AG04450 (cell line): ENCODE results near the gene PRKG2. TPM values are rescaled to one million over a fixed set of nuclear protein-coding genes. Genes with fewer than 3 reads are reported as not detected.
A peak's percentile ranks its signal among the peaks of the same experiment; 100 is the strongest.

ENCODE experiments used
- CTCF ChIA-PET: fragments of 300-600, 350-600 bp; formaldehyde crosslinking; extraction: SDS; loops from one replicate; lab custom pipeline; 2022; ENCODE audit warnings: antibody characterized with exemption, inconsistent platforms; lab: Charles Lee
- POLR2A ChIA-PET: fragments of 350-600 bp; formaldehyde crosslinking; extraction: SDS; loops from one replicate; lab custom pipeline; 2021; ENCODE audit warnings: antibody characterized with exemption, inconsistent platforms; lab: Yijun Ruan, JAX
- DNase-seq: peaks from one replicate; pipeline ENCODE4 v3.0.0-alpha.2; 2011; ENCODE audit warnings: low read depth, low spot score
- H3K27ac ChIP-seq: one replicate; pipeline ENCODE4 v1.5.1; 2012; ENCODE audit warnings: low read depth, low read length, control low read depth
- H3K27me3 ChIP-seq: one replicate; pipeline ENCODE4 v1.6.0; 2012; ENCODE audit warnings: low read length; ENCODE audit not compliant: control insufficient read depth, insufficient read depth
- H3K4me3 ChIP-seq: 2 replicates; pipeline ENCODE4 v1.5.1; 2011; ENCODE audit warnings: mild to moderate bottlenecking, low read depth, low read length, control low read depth
- H3K9me3 ChIP-seq: 2 replicates; pipeline ENCODE4 v1.5.1; 2012; ENCODE audit warnings: low read length; ENCODE audit not compliant: control insufficient read depth, insufficient read depth
- CTCF ChIP-seq: IDR thresholded peaks from 2 replicates; pipeline ENCODE4 v1.5.1; 2011; ENCODE audit warnings: low read depth, low read length, control low read depth, inconsistent platforms
- polyA plus RNA-seq: library from polyadenylated mRNA; depleted of rRNA; stranded (reverse); fragments of >200 nt; gene quantifications from 2 replicates; pipeline ENCODE4 v1.2.3, GENCODE V29; 2011

The PRKG2 gene
- polyA plus RNA-seq, 1 experiment, result 1.6 TPM

GRCh38 chr4:81052119-81053068 lies 162.6 kb downstream of the PRKG2 start:
- ChIA-PET CTCF (interaction anchor here (0.6 to 5.4 kb wide), 25 partner anchors 10 to 979 kb away, joined by 3 to 80 read pairs (median 4); no protein-coding TSS in a partner anchor), POLR2A (no interaction called here)
- Histone ChIP-seq H3K9me3 (no peaks in the 10 kb centered on the region), H3K27me3 (peaks cover 16% of the 10 kb centered on the region), H3K27ac (no peak overlapping the region), H3K4me3 (no peak overlapping the region)
- DNase-seq, result peak; percentile 34
- TF ChIP-seq CTCF, result peak; percentile 84

- DNase-seq, result no peak
- Histone ChIP-seq H3K4me3 (no peak overlapping the region), H3K9me3 (no peaks in the 10 kb centered on the region), H3K27ac (no peak overlapping the region), H3K27me3 (peaks cover 24% of the 10 kb centered on the region)
- POLR2A ChIA-PET, result no interaction called here
- CTCF ChIA-PET, result interaction anchor here (0.9 to 5.4 kb wide), 11 partner anchors 11 to 692 kb away, joined by 3 to 80 read pairs (median 5); no protein-coding TSS in a partner anchor
- no peak for TF ChIP-seq CTCF
These were observed 165.1 kb downstream of the PRKG2 start for GRCh38 chr4:81049907-81050306.

GRCh38 chr4:81049330-81049729 lies 165.7 kb downstream of the PRKG2 start:
- DNase-seq, result no peak
- ChIA-PET CTCF (interaction anchor here (0.9 to 5.4 kb wide), 9 partner anchors 10 to 691 kb away, joined by 3 to 80 read pairs (median 5); no protein-coding TSS in a partner anchor), POLR2A (no interaction called here)
- Histone ChIP-seq H3K27ac (no peak overlapping the region), H3K4me3 (no peak overlapping the region), H3K9me3 (no peaks in the 10 kb centered on the region), H3K27me3 (peaks cover 24% of the 10 kb centered on the region)
- TF ChIP-seq CTCF, result no peak

- no peak for DNase-seq
- ChIA-PET POLR2A (no interaction called here), CTCF (interaction anchor here (0.6 to 5.1 kb wide), 5 partner anchors 9 to 680 kb away, joined by 3 to 55 read pairs (median 12); no protein-coding TSS in a partner anchor)
- TF ChIP-seq CTCF, result no peak
- H3K27ac ChIP-seq, result no peak overlapping the region
- H3K4me3 ChIP-seq, result no peak overlapping the region
- no peaks in the 10 kb centered on the region for H3K9me3 ChIP-seq
- H3K27me3 ChIP-seq, result peaks cover 11% of the 10 kb centered on the region
These were observed 172.2 kb downstream of the PRKG2 start for GRCh38 chr4:81042578-81043365.
